ENCODE measurements around the gene SNRPD3.
"Not testable (repeated sequence)": the region's sequence is repeated elsewhere in the genome, so short reads cannot be mapped to it uniquely, and the experiment has no call there.

SNRPD3 gene

GRCh38 chr22:24555165-24556039, at the start of gene SNRPD3:
Gene SNRPD3 (plus strand): TSS chr22:24555999. CDS start chr22:24557675, 1,676 bp downstream.
- peak; percentile 99 to 100 for DNase-seq

GRCh38 chr22:24506802-24507438, 48.9 kb upstream of the SNRPD3 start:
- no peak for DNase-seq

DNA sequence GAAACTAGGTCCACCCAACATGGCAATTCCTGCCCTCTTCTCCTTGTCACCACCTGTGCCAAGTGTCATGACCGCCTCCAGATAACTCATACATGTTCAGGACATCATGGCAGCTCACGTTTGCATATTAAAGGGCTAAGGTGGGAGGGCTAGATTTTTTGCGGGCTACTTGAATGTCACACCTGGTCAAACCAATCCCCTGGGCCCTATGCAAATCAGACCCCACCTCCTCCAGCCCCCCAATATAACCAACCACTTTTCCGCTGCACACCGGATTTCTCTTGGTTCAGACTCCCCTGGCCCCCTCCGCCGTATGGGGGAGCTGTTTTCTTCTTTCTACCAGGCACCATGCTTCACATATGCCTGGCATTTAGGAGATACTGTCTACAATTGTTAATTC, 48.1 kb upstream of the SNRPD3 start:
- no peak for DNase-seq

- DNase-seq, result no peak
Measured at GRCh38 chr22:24510637-24511625, 44.9 kb upstream of the SNRPD3 start.

- no peak for DNase-seq
Measured at GRCh38 chr22:24512043-24512442, 43.8 kb upstream of the SNRPD3 start.

- DNase-seq, result no peak
Measured at GRCh38 chr22:24513378-24514240, 42.2 kb upstream of the SNRPD3 start.

DNA sequence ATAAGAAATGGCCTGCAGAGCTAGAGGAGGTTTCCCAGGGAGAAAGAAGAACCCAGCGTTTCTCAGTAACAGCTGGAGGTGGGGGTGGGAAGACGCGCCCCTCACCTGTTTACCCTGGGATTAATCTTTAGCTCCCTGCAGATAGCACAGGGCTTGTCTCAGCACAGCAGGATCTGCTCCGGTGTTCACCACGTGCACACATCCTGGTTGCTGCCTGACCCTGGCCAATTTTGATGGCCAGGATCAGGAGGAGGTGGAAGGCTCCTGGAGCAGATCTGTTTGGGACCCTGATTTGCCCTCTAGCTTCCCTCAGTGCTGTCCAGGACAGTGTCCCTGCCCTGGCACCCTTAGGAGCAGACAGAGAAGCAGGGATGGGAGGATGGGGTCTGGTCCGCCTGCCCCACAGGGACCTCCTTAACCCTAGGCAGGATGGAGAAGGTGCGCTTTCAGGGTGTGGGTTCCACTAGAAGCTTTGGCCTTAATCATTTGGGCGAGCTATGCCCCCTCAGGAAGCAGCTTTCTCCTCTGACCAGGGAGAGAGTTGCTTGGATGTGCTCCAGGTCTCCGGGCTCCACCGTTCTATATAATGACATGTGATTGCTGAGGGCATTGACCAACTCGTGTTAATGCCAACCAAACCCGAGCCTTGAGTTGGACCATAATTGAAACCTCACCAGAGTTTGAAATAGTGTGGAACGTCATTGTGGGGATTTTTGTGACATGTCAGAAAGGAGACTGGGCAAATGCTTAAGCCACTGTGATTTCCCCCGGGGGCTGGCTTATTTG, 41.4 kb upstream of the SNRPD3 start:
- DNase-seq, result no peak

- no peak for DNase-seq
Measured at GRCh38 chr22:24515027-24515338, 40.8 kb upstream of the SNRPD3 start.

GRCh38 chr22:24516301-24516737, 39.5 kb upstream of the SNRPD3 start:
- no peak for DNase-seq

- no peak for DNase-seq
Measured at GRCh38 chr22:24517446-24517845, 38.4 kb upstream of the SNRPD3 start.

DNA sequence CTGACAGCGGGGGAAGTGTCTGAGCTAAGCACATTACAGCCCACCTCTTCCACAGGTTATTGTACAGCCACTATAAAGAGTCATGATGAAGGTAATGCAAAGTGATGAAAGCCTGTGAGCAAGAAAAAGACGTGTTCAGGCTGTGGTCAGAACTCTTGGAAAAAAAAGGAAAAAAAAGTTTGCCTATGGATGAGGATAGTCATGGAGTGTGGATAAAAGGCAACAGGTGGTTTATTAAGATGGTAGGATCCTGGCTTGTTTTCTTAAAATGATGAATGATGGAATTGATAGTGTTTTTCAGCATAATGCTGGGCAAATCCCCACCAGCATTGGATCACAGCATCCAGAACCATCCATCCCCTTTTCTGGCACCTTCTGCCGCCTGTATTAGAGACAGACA, 37.6 kb upstream of the SNRPD3 start:
- DNase-seq, result no peak

- DNase-seq, result no peak
Measured at GRCh38 chr22:24518771-24519485, 36.9 kb upstream of the SNRPD3 start.

- DNase-seq, result no peak
Measured at GRCh38 chr22:24519496-24519895, 36.3 kb upstream of the SNRPD3 start.

DNA sequence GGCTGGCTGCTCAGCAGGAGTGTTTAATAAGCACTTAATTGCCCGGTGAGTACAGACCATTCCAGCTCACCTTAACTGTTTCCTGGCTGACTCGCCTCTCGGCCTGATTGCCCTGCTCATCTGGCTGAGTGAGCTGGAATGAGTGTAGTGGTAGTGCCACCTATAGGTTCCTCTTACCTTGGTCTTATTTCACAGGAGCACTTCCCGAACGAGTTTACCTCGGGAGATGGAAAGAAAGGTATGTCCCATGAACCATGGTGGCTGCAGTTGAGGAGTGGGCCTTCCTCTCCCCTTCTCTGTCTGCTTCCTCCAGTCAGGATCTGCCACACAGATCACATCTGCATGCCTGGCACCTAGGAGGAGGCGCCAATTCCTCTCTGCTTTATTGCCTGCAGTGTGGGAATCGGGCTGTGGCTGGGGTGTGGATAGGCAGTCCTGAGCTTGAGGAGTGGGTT, 34.0 kb upstream of the SNRPD3 start:
- peak; percentile 14 to 32 for DNase-seq

DNA sequence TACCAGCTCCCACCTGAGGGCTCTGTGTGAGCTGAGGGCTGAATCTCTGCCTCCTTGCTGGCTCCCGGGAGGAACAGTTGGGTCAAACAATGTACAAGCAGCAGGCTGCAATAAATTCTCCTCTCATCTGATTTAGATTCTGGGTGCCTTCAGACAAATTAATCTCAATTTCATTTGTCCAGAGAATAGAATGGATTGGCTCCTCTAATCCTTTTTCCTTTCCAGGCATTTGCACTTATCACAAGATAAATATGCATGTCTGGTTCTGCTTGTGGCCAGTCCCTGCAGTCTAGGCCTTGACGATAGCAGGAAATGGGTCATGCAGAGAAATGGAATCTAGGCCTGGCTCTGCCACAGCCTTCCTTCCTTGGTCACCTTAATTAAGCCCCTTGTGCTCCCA, 31.9 kb upstream of the SNRPD3 start:
- DNase-seq, result no peak

GRCh38 chr22:24525416-24526037, 30.3 kb upstream of the SNRPD3 start:
- DNase-seq, result peak; percentile 74 to 83

GRCh38 chr22:24526191-24526590, 29.6 kb upstream of the SNRPD3 start:
- no peak for DNase-seq

DNA sequence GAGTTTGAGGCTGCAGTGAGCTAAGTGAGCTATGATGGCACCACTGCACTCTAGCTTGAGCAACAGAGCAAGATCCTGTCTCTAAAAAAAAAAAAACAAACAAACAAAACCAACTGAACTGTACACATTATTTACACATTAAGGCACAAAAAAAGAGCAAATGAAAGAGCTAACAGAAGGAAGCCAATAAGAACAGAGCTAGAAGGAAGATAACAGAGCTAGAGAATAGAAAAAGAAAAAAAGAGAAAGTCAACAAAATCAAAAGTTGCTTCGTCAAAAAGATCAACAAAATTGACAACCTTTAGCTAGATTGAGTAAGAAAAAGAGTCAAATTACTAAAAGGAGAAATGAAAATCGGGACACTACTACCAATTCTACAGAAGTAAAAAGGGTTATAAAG, 25.9 kb upstream of the SNRPD3 start:
- no peak for DNase-seq

DNA sequence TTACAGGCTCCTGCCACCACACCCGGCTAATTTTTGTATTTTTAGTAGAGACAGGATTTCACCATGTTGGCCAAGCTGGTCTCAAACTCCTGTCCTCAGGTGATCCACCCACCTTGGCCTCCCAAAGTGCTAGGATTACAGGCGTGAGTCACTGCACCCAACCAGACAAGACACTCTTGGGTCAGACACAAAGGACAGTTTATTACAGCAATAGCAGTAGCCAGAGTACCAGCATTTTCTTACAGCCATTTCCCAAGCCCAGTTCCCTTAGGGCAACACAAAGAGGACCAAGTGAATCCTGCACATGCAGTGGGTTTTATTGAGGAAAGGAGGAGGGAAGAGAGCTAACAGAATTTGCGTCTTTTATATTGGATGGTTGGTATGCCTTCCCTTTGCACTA, 24.8 kb upstream of the SNRPD3 start:
- DNase-seq, result not testable (repeated sequence)

- DNase-seq, result no peak
Measured at GRCh38 chr22:24532075-24532474, 23.7 kb upstream of the SNRPD3 start.

Measured in activated CD4-positive, alpha-beta T cell treated with anti-CD3 and anti-CD28 coated beads for 4 hours (primary cell).